Neural progenitor cell (in vitro differentiated cells): ENCODE data around the gene MAP4K3. TPM values are rescaled to one million over a fixed set of nuclear protein-coding genes. Genes with fewer than 3 reads are reported as not detected.

Source experiments
- DNase-seq: peaks from one replicate; pipeline ENCODE4 v3.0.0-alpha.2; 2016; ENCODE audit warnings: low spot score
- H2AFZ ChIP-seq: fragments of 200-600 bp; sonication (generic); replicated peaks from 2 replicates; pipeline ENCODE4 v1.6.1; 2016; ENCODE audit warnings: antibody characterized with exemption
- H3F3A ChIP-seq: fragments of 200-600 bp; sonication (generic); 2 replicates; pipeline ENCODE4 v1.6.1; 2016; ENCODE audit warnings: antibody characterized with exemption, low read depth
- H3K27ac ChIP-seq: fragments of 200-600 bp; sonication (generic); 2 replicates; pipeline ENCODE4 v1.5.1; 2016; ENCODE audit warnings: mild to moderate bottlenecking
- H3K27me3 ChIP-seq: fragments of 200-600 bp; sonication (generic); 2 replicates; pipeline ENCODE4 v1.6.1; 2016; ENCODE audit warnings: mild to moderate bottlenecking, moderate library complexity
- H3K36me3 ChIP-seq: fragments of 200-600 bp; sonication (generic); 2 replicates; pipeline ENCODE4 v1.5.1; 2016
- H3K4me1 ChIP-seq: fragments of 200-600 bp; sonication (generic); 2 replicates; pipeline ENCODE4 v1.6.1; 2016; ENCODE audit warnings: mixed run types
- H3K4me2 ChIP-seq: fragments of 200-600 bp; sonication (generic); 2 replicates; pipeline ENCODE4 v1.6.1; 2016
- H3K4me3 ChIP-seq: fragments of 200-600 bp; sonication (generic); 2 replicates; pipeline ENCODE4 v1.5.1; 2016
- H3K79me2 ChIP-seq: fragments of 200-600 bp; sonication (generic); 2 replicates; pipeline ENCODE4 v1.6.1; 2016; ENCODE audit warnings: low read depth
- H3K9ac ChIP-seq: fragments of 200-600 bp; sonication (generic); 2 replicates; pipeline ENCODE4 v1.6.1; 2016
- H3K9me3 ChIP-seq: fragments of 200-600 bp; sonication (generic); 2 replicates; pipeline ENCODE4 v1.5.1; 2016; ENCODE audit warnings: low read depth
- H4K20me1 ChIP-seq: fragments of 200-600 bp; sonication (generic); 2 replicates; pipeline ENCODE4 v1.6.1; 2016; ENCODE audit warnings: low read depth
- H3K27ac Mint-ChIP-seq: 3 replicates; pipeline ENCODE4 v1.8.0; 2021; ENCODE audit warnings: mixed read lengths
- H3K27me3 Mint-ChIP-seq: 2 replicates; pipeline ENCODE4 v1.8.0; 2022; ENCODE audit warnings: low read depth, mild to moderate bottlenecking, inconsistent platforms, moderate library complexity, mixed read lengths; ENCODE audit not compliant: insufficient read depth
- H3K36me3 Mint-ChIP-seq: 3 replicates; pipeline ENCODE4 v1.8.0; 2021; ENCODE audit warnings: mixed read lengths
- H3K4me1 Mint-ChIP-seq: 3 replicates; pipeline ENCODE4 v1.8.0; 2021; ENCODE audit warnings: mixed read lengths
- H3K4me3 Mint-ChIP-seq: 3 replicates; pipeline ENCODE4 v1.8.0; 2021; ENCODE audit warnings: mild to moderate bottlenecking, moderate library complexity, mixed read lengths
- H3K9me3 Mint-ChIP-seq: 3 replicates; pipeline ENCODE4 v1.8.0; 2020; ENCODE audit warnings: mixed read lengths
- EZH2 ChIP-seq: fragments of 200-600 bp; sonication (generic); IDR thresholded peaks from 2 replicates; pipeline ENCODE4 v1.6.1; 2017; ENCODE audit warnings: antibody characterized with exemption, mild to moderate bottlenecking, moderate library complexity
- EZH2phosphoT487 ChIP-seq: fragments of 200-600 bp; sonication (generic); IDR thresholded peaks from 2 replicates; pipeline ENCODE4 v1.6.1; 2017; ENCODE audit warnings: antibody characterized with exemption
- total RNA-seq: library from RNA; depleted of rRNA; stranded (reverse); fragments of >200 nt; gene quantifications from 2 replicates; pipeline ENCODE4 v1.2.3, GENCODE V29; 2015; ENCODE audit warnings: low replicate concordance
- TF ChIP-seq, protein P1 (sequence below): fragments of 200-600 bp; sonication (generic); IDR thresholded peaks from 2 replicates; pipeline ENCODE4 v1.5.1; 2017; ENCODE audit warnings: antibody characterized with exemption, mild to moderate bottlenecking

Gene MAP4K3
- total RNA-seq, 1 donor from 2014 or later = 79.5 TPM

DNA sequence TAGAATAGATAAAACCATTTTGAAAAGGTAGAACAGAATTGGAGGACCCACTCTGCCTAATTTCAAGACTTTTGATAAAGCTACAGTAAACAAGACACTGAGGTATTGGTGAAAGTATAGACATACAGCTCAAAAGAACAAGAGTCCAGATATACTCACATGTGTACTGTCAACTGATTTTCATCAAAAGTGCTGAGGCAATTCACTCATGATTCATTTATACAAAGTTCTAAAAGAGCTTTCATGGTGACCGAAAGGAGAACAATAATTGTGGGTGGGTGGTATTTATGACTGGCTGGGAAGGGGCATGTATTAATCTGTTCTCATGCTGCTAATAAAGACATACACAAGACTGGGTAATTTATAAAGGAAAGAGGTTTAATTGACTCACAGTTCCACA is 7.3 kb downstream of the MAP4K3 start:
- no peak overlapping the region for H3K27ac ChIP-seq
- Mint-ChIP-seq H3K27me3 (no peaks in the 10 kb centered on the region), H3K4me1 (peaks cover 18% of the 10 kb centered on the region), H3K9me3 (peaks cover 30% of the 10 kb centered on the region), H3K27ac (no peak overlapping the region), H3K4me3 (no peak overlapping the region), H3K36me3 (peaks cover 47% of the 10 kb centered on the region)
- H3F3A ChIP-seq = no peaks in the 10 kb centered on the region
- H3K36me3 ChIP-seq = no peaks in the 10 kb centered on the region
- H3K4me1 ChIP-seq = peaks cover 39% of the 10 kb centered on the region
- TF ChIP-seq EZH2phosphoT487 (no peak), EZH2 (no peak)
- TF ChIP-seq, protein P1, sequence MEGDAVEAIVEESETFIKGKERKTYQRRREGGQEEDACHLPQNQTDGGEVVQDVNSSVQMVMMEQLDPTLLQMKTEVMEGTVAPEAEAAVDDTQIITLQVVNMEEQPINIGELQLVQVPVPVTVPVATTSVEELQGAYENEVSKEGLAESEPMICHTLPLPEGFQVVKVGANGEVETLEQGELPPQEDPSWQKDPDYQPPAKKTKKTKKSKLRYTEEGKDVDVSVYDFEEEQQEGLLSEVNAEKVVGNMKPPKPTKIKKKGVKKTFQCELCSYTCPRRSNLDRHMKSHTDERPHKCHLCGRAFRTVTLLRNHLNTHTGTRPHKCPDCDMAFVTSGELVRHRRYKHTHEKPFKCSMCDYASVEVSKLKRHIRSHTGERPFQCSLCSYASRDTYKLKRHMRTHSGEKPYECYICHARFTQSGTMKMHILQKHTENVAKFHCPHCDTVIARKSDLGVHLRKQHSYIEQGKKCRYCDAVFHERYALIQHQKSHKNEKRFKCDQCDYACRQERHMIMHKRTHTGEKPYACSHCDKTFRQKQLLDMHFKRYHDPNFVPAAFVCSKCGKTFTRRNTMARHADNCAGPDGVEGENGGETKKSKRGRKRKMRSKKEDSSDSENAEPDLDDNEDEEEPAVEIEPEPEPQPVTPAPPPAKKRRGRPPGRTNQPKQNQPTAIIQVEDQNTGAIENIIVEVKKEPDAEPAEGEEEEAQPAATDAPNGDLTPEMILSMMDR = no peak
- H3K4me3 ChIP-seq = no peak overlapping the region
- DNase-seq = no peak
- H2AFZ ChIP-seq = no peak overlapping the region
- H3K9ac ChIP-seq = no peak overlapping the region
- peaks cover 62% of the 10 kb centered on the region for H4K20me1 ChIP-seq
- H3K9me3 ChIP-seq = no peaks in the 10 kb centered on the region
- no peak overlapping the region for H3K4me2 ChIP-seq
- no peaks in the 10 kb centered on the region for H3K27me3 ChIP-seq
- peaks cover 100% of the 10 kb centered on the region for H3K79me2 ChIP-seq

DNA sequence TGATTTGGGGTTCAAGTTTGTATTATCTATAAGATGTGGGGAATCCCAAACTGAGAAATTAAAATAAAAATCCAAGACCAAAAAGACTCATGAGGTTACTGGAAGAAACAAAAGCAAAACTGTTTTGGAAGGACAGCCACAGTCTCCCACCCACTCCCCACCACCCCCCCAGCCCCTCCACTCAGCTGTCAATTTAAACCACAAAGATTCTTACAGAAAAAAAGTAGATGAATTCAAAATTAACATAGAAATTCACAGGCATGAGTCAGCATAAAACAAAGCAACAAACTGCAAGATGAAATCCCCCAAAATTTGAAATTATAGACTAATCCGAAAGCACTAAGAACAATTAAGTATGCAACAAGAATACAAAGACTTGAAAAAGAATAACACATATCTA is 12.1 kb downstream of the MAP4K3 start:
- H3K9ac ChIP-seq = no peak overlapping the region
- no peak overlapping the region for H3K4me3 ChIP-seq
- peaks cover 47% of the 10 kb centered on the region for H3K36me3 Mint-ChIP-seq
- H3K4me1 Mint-ChIP-seq = no peaks in the 10 kb centered on the region
- no peak for DNase-seq
- H4K20me1 ChIP-seq = peaks cover 24% of the 10 kb centered on the region
- peaks cover 100% of the 10 kb centered on the region for H3K79me2 ChIP-seq
- peaks cover 51% of the 10 kb centered on the region for H3K9me3 Mint-ChIP-seq
- H3K27ac Mint-ChIP-seq = no peak overlapping the region
- H3K27me3 Mint-ChIP-seq = no peaks in the 10 kb centered on the region
- no peaks in the 10 kb centered on the region for H3K36me3 ChIP-seq
- no peak overlapping the region for H2AFZ ChIP-seq
- H3F3A ChIP-seq = no peaks in the 10 kb centered on the region
- no peaks in the 10 kb centered on the region for H3K9me3 ChIP-seq
- peaks cover 15% of the 10 kb centered on the region for H3K4me1 ChIP-seq
- H3K4me2 ChIP-seq = no peak overlapping the region
- H3K27ac ChIP-seq = no peak overlapping the region
- H3K27me3 ChIP-seq = no peaks in the 10 kb centered on the region
- H3K4me3 Mint-ChIP-seq = no peak overlapping the region
- no peak for TF ChIP-seq EZH2phosphoT487
- TF ChIP-seq, protein P1 = no peak
- TF ChIP-seq EZH2 = no peak

DNA sequence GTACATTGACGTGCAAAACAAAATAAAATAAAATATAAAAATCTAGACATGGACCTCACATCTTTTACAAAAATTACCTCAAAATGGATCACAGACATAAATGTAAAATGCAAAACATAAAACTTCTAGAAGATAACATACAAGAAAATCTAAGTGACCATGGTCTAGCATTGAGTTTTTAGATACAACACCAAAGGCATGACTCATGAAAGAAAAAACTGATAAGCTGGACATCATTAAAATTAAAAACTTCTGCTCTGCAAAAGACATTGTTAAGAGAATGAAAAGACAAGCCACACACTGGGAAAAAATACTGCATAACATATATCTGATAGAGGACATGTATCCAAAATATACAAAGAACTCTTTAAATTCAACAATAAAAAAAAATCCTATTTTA is 14.4 kb downstream of the MAP4K3 start:
- Mint-ChIP-seq H3K4me1 (no peaks in the 10 kb centered on the region), H3K27ac (no peak overlapping the region), H3K27me3 (no peaks in the 10 kb centered on the region), H3K9me3 (peaks cover 48% of the 10 kb centered on the region), H3K4me3 (no peak overlapping the region), H3K36me3 (peaks cover 38% of the 10 kb centered on the region)
- TF ChIP-seq EZH2 (no peak), EZH2phosphoT487 (no peak)
- TF ChIP-seq, protein P1 = no peak
- H3F3A ChIP-seq = no peaks in the 10 kb centered on the region
- DNase-seq = no peak
- peaks cover 23% of the 10 kb centered on the region for H4K20me1 ChIP-seq
- H3K4me3 ChIP-seq = no peak overlapping the region
- H3K27me3 ChIP-seq = no peaks in the 10 kb centered on the region
- no peak overlapping the region for H3K9ac ChIP-seq
- peaks cover 11% of the 10 kb centered on the region for H3K4me1 ChIP-seq
- no peak overlapping the region for H3K4me2 ChIP-seq
- H2AFZ ChIP-seq = no peak overlapping the region
- no peak overlapping the region for H3K27ac ChIP-seq
- no peaks in the 10 kb centered on the region for H3K9me3 ChIP-seq
- no peaks in the 10 kb centered on the region for H3K36me3 ChIP-seq
- peaks cover 100% of the 10 kb centered on the region for H3K79me2 ChIP-seq
